ENCODE data around the gene NUDT16. TPM values are rescaled to one million over a fixed set of nuclear protein-coding genes. Genes with fewer than 3 reads are reported as not detected.

Gene NUDT16
- total RNA-seq, 1 experiment from 2014 or later, result 0.93 TPM

DNA sequence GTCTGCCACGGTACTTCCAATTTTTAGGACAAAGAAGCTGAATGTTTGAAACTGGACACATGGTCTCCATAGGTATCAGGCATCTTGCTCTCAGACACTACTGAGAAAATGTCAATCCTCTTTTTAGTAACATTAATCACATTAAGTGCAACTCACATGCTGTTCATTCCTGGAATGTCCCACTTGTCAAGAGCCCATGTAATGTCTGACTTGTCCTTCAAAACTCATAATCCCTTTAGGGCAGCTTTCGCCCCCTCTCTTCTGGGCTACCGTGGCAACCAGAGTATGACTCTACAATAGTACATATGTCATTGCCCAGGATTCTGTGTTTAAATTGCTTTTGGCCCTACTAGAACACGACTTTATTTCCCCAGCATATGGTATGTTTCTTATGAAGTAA, 12.3 kb downstream of the NUDT16 start:
- Histone ChIP-seq H3K9me2 (replicated peaks; ENCODE audit: insufficient read depth, low read length) (no peaks in the 10 kb centered on the region), H2AFZ (ENCODE audit: low read length) (no peak overlapping the region), H3K36me3 (ENCODE audit: insufficient read depth, low read length) (no peaks in the 10 kb centered on the region), H3K79me2 (ENCODE audit: low read length) (no peaks in the 10 kb centered on the region), H3K9ac (ENCODE audit: low read length) (no peak overlapping the region), H3K27me3 (ENCODE audit: low read length) (no peaks in the 10 kb centered on the region), H4K20me1 (ENCODE audit: insufficient read depth, low read depth, low read length) (no peaks in the 10 kb centered on the region), H3K4me1 (ENCODE audit: low read length) (no peaks in the 10 kb centered on the region), H3K9me3 (ENCODE audit: low read length) (no peaks in the 10 kb centered on the region), H3K27ac (ENCODE audit: low read length) (no peak overlapping the region), H3K4me3 (ENCODE audit: low read length) (no peak overlapping the region), H3K4me2 (ENCODE audit: low read depth, low read length, poor library complexity, severe bottlenecking) (no peak overlapping the region)
- peak; percentile 27 for DNase-seq

DNA sequence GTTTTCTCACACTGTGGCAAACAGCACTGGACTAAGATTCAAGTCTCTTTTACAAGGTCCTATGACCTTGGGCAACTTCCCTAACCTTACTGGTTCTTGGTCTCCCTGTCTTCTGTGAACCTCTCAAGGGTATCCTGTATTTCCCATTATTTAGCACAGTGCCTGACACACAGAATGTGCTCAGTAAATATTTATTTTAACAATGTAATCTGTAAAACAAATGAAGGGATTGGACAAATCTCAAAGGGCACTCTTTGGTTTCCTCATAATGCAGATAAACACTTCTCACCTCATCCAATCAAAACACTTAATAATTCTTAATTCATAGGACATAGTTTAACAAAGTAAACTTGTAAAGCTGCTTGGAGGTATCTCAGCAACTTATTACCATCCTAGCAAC, 12.8 kb downstream of the NUDT16 start:
- Histone ChIP-seq H3K9me3 (ENCODE audit: low read length) (no peaks in the 10 kb centered on the region), H3K27me3 (ENCODE audit: low read length) (no peaks in the 10 kb centered on the region), H2AFZ (ENCODE audit: low read length) (no peak overlapping the region), H3K79me2 (ENCODE audit: low read length) (no peaks in the 10 kb centered on the region), H4K20me1 (ENCODE audit: insufficient read depth, low read depth, low read length) (no peaks in the 10 kb centered on the region), H3K4me2 (ENCODE audit: low read depth, low read length, poor library complexity, severe bottlenecking) (no peak overlapping the region), H3K27ac (ENCODE audit: low read length) (no peak overlapping the region), H3K9ac (ENCODE audit: low read length) (no peak overlapping the region), H3K9me2 (replicated peaks; ENCODE audit: insufficient read depth, low read length) (no peaks in the 10 kb centered on the region), H3K36me3 (ENCODE audit: insufficient read depth, low read length) (no peaks in the 10 kb centered on the region), H3K4me3 (ENCODE audit: low read length) (no peak overlapping the region), H3K4me1 (ENCODE audit: low read length) (no peaks in the 10 kb centered on the region)
- peak; percentile 4 for DNase-seq

DNA sequence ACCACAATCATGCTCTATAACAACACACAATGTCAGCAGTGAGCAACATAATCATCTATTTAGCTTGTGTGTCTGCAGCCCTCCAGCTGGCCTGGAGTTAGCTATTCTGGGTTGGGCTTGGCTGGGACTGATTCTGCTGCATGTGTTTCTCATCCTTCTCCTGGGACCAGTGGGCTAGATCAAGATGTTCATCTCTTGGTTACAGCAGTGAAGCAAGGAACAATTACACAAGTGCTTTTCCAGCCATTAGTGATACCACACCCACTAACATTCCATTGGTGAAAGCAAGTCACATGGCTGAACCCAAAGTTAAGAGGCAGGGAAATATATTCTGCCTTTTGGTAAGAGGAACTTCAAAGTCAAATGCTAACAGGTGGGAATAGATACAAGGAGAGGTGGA, 14.6 kb downstream of the NUDT16 start:
- DNase-seq, result peak; percentile 26
- H2AFZ ChIP-seq (ENCODE audit: low read length), result no peak overlapping the region

DNA sequence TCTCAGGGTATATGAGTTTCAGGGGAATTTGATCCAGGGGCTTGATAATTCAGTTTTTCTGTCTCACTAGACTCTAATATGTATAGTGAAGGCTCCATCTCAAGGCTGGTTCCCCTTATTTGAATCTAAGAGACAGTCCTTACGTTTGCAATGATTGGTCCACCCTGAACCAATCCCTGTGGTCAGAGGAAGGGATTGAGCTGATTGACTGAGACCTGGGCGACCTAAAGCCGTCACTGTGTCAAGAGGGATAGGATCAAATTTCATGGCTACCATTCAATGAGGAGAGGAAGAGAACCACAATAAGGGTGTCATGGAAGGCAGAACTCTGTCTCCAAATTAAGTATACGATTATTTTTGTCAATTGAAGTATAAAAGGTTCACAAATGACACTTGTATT, 16.3 kb downstream of the NUDT16 start:
- Histone ChIP-seq H3K79me2 (ENCODE audit: low read length) (no peaks in the 10 kb centered on the region), H3K4me2 (ENCODE audit: low read depth, low read length, poor library complexity, severe bottlenecking) (no peak overlapping the region), H3K36me3 (ENCODE audit: insufficient read depth, low read length) (no peaks in the 10 kb centered on the region), H3K4me3 (ENCODE audit: low read length) (no peak overlapping the region), H3K27me3 (ENCODE audit: low read length) (no peaks in the 10 kb centered on the region), H3K9ac (ENCODE audit: low read length) (no peak overlapping the region), H3K4me1 (ENCODE audit: low read length) (no peaks in the 10 kb centered on the region), H3K9me3 (ENCODE audit: low read length) (no peaks in the 10 kb centered on the region), H3K9me2 (replicated peaks; ENCODE audit: insufficient read depth, low read length) (no peaks in the 10 kb centered on the region), H2AFZ (ENCODE audit: low read length) (no peak overlapping the region), H4K20me1 (ENCODE audit: insufficient read depth, low read depth, low read length) (no peaks in the 10 kb centered on the region), H3K27ac (ENCODE audit: low read length) (no peak overlapping the region)
- DNase-seq, result peak; percentile 43

More for the DNA sequence above, 14.6 kb downstream of the NUDT16 start:
- no peaks in the 10 kb centered on the region for H3K9me2 ChIP-seq (replicated peaks; ENCODE audit: insufficient read depth, low read length)
- H3K27ac ChIP-seq (ENCODE audit: low read length), result no peak overlapping the region
- H3K36me3 ChIP-seq (ENCODE audit: insufficient read depth, low read length), result no peaks in the 10 kb centered on the region
- H4K20me1 ChIP-seq (ENCODE audit: insufficient read depth, low read depth, low read length), result no peaks in the 10 kb centered on the region
- H3K27me3 ChIP-seq (ENCODE audit: low read length), result no peaks in the 10 kb centered on the region
- no peaks in the 10 kb centered on the region for H3K4me1 ChIP-seq (ENCODE audit: low read length)
- H3K9ac ChIP-seq (ENCODE audit: low read length), result no peak overlapping the region
- no peaks in the 10 kb centered on the region for H3K9me3 ChIP-seq (ENCODE audit: low read length)
- no peak overlapping the region for H3K4me3 ChIP-seq (ENCODE audit: low read length)
- H3K4me2 ChIP-seq (ENCODE audit: low read depth, low read length, poor library complexity, severe bottlenecking), result no peak overlapping the region
- H3K79me2 ChIP-seq (ENCODE audit: low read length), result no peaks in the 10 kb centered on the region

DNA sequence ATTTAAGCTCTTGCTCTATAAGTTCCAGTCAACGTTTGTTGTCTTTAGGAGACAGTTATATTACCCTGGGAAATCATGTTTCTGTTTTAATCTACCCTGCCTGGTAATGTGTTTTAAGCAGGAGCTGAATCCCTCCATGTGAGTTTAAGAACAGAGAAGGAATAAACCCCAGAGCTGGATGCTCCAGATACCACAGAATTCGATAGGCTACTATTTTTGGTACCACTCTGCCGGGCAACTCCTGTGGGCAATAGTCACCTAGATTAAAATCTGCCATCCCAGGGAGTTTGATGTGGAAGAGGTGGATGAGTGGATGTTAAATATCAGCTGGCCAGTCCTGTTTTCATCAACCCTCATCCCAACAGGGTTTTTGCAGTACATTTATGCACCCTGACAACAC, 20.4 kb downstream of the NUDT16 start:
- Histone ChIP-seq H3K9me3 (ENCODE audit: low read length) (peaks cover 4% of the 10 kb centered on the region; the same call in 1 of the 2 replicates), H2AFZ (ENCODE audit: low read length) (no peak overlapping the region)

DNA sequence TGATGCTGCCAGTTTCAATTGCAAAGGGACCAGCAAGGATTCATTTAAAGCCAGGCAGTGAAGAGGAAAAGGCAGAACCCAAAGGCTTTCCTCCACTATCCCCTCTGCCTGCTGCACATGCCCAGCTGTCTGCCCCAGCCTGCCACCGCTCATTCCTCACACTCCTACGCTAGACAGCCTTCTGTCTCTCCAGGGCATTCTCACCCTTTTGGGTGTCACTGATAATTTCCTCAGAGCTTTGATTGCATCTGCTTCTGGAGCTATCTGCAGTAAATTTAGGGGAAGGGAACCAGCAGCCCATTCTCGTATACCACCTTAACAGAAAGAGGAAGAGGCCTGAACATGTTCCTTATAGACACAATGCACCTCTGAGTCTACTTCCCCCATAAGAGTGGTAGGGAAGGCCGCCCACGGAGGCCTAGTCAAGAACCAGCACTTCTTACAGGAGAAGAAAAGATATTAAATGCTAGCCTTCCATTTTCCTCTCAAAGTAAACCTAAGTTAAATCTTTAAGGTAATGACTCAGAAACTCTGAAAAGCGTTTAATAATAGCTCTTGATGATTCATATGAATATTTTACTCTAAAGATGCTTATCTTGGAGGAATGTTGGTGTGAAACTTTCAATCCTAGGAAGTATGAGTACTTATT, 20.9 kb downstream of the NUDT16 start:
- Histone ChIP-seq H3K79me2 (ENCODE audit: low read length) (no peaks in the 10 kb centered on the region), H3K4me2 (ENCODE audit: low read depth, low read length, poor library complexity, severe bottlenecking) (no peak overlapping the region), H2AFZ (ENCODE audit: low read length) (no peak overlapping the region; the same call in 1 of the 2 replicates), H3K27ac (ENCODE audit: low read length) (no peak overlapping the region), H3K27me3 (ENCODE audit: low read length) (no peaks in the 10 kb centered on the region), H3K4me3 (ENCODE audit: low read length) (no peak overlapping the region), H3K9ac (ENCODE audit: low read length) (no peak overlapping the region), H3K9me3 (ENCODE audit: low read length) (peaks cover 4% of the 10 kb centered on the region; the same call in 1 of the 2 replicates), H3K9me2 (replicated peaks; ENCODE audit: insufficient read depth, low read length) (no peaks in the 10 kb centered on the region), H3K36me3 (ENCODE audit: insufficient read depth, low read length) (no peaks in the 10 kb centered on the region), H3K4me1 (ENCODE audit: low read length) (no peaks in the 10 kb centered on the region), H4K20me1 (ENCODE audit: insufficient read depth, low read depth, low read length) (no peaks in the 10 kb centered on the region)
- peak; percentile 41 for DNase-seq

More for the DNA sequence above, 20.4 kb downstream of the NUDT16 start:
- Histone ChIP-seq H3K27me3 (ENCODE audit: low read length) (no peaks in the 10 kb centered on the region), H3K4me3 (ENCODE audit: low read length) (no peak overlapping the region), H3K9me2 (replicated peaks; ENCODE audit: insufficient read depth, low read length) (no peaks in the 10 kb centered on the region), H3K36me3 (ENCODE audit: insufficient read depth, low read length) (no peaks in the 10 kb centered on the region), H3K4me1 (ENCODE audit: low read length) (no peaks in the 10 kb centered on the region), H3K79me2 (ENCODE audit: low read length) (no peaks in the 10 kb centered on the region), H3K4me2 (ENCODE audit: low read depth, low read length, poor library complexity, severe bottlenecking) (no peak overlapping the region), H4K20me1 (ENCODE audit: insufficient read depth, low read depth, low read length) (no peaks in the 10 kb centered on the region), H3K27ac (ENCODE audit: low read length) (no peak overlapping the region), H3K9ac (ENCODE audit: low read length) (no peak overlapping the region)
- DNase-seq, result peak; percentile 22

DNA sequence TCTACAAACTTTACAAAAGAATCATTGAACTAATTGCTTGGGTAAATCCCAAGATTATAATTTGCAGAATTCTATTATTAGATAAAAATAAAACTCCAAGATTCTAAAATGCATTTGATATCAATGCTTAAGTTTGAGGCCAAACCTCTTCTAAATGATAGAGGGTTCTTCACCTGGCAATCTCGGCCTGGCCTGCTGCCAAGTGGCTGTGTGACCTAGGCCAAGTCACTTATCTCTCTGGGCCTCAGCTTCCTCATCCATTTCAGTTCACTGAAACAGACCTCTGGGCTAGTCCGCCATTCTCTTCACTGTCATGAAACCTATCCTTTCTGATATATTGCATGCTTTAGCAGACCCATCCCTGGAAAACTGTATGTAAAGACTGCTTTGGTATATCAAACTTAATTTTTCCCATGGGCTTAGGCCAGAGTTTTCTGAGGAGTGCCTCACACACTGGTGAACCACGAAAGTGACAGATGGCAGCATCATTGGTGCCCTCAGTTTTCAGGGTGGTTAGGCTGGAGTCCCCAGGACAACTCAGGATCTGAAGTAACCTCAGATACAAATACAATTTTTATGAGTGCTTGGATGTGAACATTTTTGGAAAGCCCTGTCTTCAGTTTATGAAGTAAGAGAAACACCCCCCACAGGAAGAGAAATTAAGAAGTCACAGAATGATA, 21.8 kb downstream of the NUDT16 start:
- Histone ChIP-seq H2AFZ (ENCODE audit: low read length) (no peak overlapping the region), H3K27ac (ENCODE audit: low read length) (no peak overlapping the region), H3K79me2 (ENCODE audit: low read length) (no peaks in the 10 kb centered on the region), H3K4me2 (ENCODE audit: low read depth, low read length, poor library complexity, severe bottlenecking) (no peak overlapping the region), H3K9ac (ENCODE audit: low read length) (no peak overlapping the region), H3K27me3 (ENCODE audit: low read length) (no peaks in the 10 kb centered on the region), H3K9me3 (ENCODE audit: low read length) (peaks cover 4% of the 10 kb centered on the region; the same call in 1 of the 2 replicates), H3K36me3 (ENCODE audit: insufficient read depth, low read length) (no peaks in the 10 kb centered on the region), H3K4me3 (ENCODE audit: low read length) (no peak overlapping the region), H3K9me2 (replicated peaks; ENCODE audit: insufficient read depth, low read length) (no peaks in the 10 kb centered on the region), H3K4me1 (ENCODE audit: low read length) (no peaks in the 10 kb centered on the region), H4K20me1 (ENCODE audit: insufficient read depth, low read depth, low read length) (no peaks in the 10 kb centered on the region)
- DNase-seq, result peak; percentile 35

DNA sequence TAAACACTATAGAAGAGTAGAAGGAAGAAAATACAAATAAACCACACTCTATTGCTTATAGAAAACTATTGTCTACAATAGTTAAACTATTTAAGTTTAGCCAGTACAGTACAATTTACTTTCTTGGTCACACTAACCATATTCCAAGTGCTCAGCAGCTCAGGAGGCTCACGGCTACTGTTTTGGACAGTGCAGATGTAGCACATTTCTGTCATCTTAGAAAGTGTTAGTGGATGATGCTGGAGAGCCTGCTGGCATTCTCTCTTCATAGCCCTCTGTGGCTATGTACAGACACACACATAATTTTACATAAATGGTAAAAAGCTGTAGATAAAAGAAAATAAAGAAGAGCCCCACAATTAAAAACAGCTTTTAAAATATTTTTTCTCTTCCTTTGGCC, 23.8 kb downstream of the NUDT16 start:
- Histone ChIP-seq H3K9me2 (replicated peaks; ENCODE audit: insufficient read depth, low read length) (no peaks in the 10 kb centered on the region), H2AFZ (ENCODE audit: low read length) (no peak overlapping the region), H3K27ac (ENCODE audit: low read length) (no peak overlapping the region), H3K9ac (ENCODE audit: low read length) (no peak overlapping the region), H3K9me3 (ENCODE audit: low read length) (peaks cover 4% of the 10 kb centered on the region; the same call in 1 of the 2 replicates), H3K36me3 (ENCODE audit: insufficient read depth, low read length) (no peaks in the 10 kb centered on the region), H3K4me1 (ENCODE audit: low read length) (no peaks in the 10 kb centered on the region), H4K20me1 (ENCODE audit: insufficient read depth, low read depth, low read length) (no peaks in the 10 kb centered on the region), H3K4me2 (ENCODE audit: low read depth, low read length, poor library complexity, severe bottlenecking) (no peak overlapping the region), H3K79me2 (ENCODE audit: low read length) (no peaks in the 10 kb centered on the region), H3K4me3 (ENCODE audit: low read length) (no peak overlapping the region), H3K27me3 (ENCODE audit: low read length) (no peaks in the 10 kb centered on the region)
- no peak for DNase-seq
